Lung microvascular endothelial cell (primary cell): ENCODE data around the gene ZDHHC24. TPM values are rescaled to one million over a fixed set of nuclear protein-coding genes. Genes with fewer than 3 reads are reported as not detected.

ENCODE experiments used
- DNase-seq, 2 donors: peaks; one replicate each; pipeline versions ENCODE4 v3.0.0 to v3.0.0-alpha.2; 2010; ENCODE audit warnings: low read depth in 2 of 2
- total RNA-seq: library from RNA; depleted of rRNA; stranded (reverse); fragments of >200 nt; gene quantifications from 2 replicates; pipeline ENCODE4 v1.2.1, GENCODE V29; 2014

Gene ZDHHC24
- total RNA-seq, 1 donor from 2014 or later, result 20.8 TPM

GRCh38 chr11:66473608-66474515 lies 72.0 kb downstream of the ZDHHC24 start:
- no peak for DNase-seq

- DNase-seq, result no peak
These were observed 72.7 kb downstream of the ZDHHC24 start for GRCh38 chr11:66473167-66473566.

GRCh38 chr11:66472054-66472453 lies 73.8 kb downstream of the ZDHHC24 start:
- DNase-seq, result no peak

GRCh38 chr11:66471142-66471541 lies 74.7 kb downstream of the ZDHHC24 start:
- no peak for DNase-seq

Other genes with a start within 250 kb of the ZDHHC24 start
- gene CD248, start 229.0 kb downstream of the ZDHHC24 start, total RNA-seq, result under 0.01 TPM in 2 replicates
- 2.8 and 3.5 TPM in 2 replicates for gene RIN1, start 209.6 kb downstream of the ZDHHC24 start, total RNA-seq
- gene BRMS1, start 200.9 kb downstream of the ZDHHC24 start, total RNA-seq, result 49.7 and 54.6 TPM in 2 replicates
- 16.1 and 19.8 TPM in 2 replicates for gene B4GAT1, start 198.4 kb downstream of the ZDHHC24 start, total RNA-seq
- 0.22 and 0.79 TPM in 2 replicates for gene SLC29A2, start 174.3 kb downstream of the ZDHHC24 start, total RNA-seq
- not detected in 2 replicates for gene NPAS4, start 125.0 kb downstream of the ZDHHC24 start, total RNA-seq
- 30.9 and 31.9 TPM in 2 replicates for gene MRPL11, start 107.2 kb downstream of the ZDHHC24 start, total RNA-seq
- gene PELI3, start 79.1 kb downstream of the ZDHHC24 start, total RNA-seq, result 3.3 and 4.4 TPM in 2 replicates
- 46.4 and 48.4 TPM in 2 replicates for gene DPP3, start 65.6 kb downstream of the ZDHHC24 start, total RNA-seq
- gene BBS1, start 35.4 kb downstream of the ZDHHC24 start, total RNA-seq, result 12.1 and 12.9 TPM in 2 replicates
- under 0.01 TPM in 1 of 2 replicates, not detected in the other for gene ACTN3, start 855 bp upstream of the ZDHHC24 start, total RNA-seq
- 18.5 and 49.6 TPM in 2 replicates for gene CTSF, start 22.6 kb upstream of the ZDHHC24 start, total RNA-seq
- under 0.01 and 0.20 TPM in 2 replicates for gene CCDC87, start 47.0 kb upstream of the ZDHHC24 start, total RNA-seq
- 21.2 and 25.5 TPM in 2 replicates for gene CCS, start 47.1 kb upstream of the ZDHHC24 start, total RNA-seq
- 12.9 and 15.1 TPM in 2 replicates for gene RBM14, start 70.6 kb upstream of the ZDHHC24 start, total RNA-seq
- 105 and 106 TPM in 2 replicates for gene RBM4, start 92.7 kb upstream of the ZDHHC24 start, total RNA-seq
- 16.6 and 22.2 TPM in 2 replicates for gene RBM4B, start 131.8 kb upstream of the ZDHHC24 start, total RNA-seq
- 17.9 and 20.0 TPM in 2 replicates for gene SPTBN2, start 183.2 kb upstream of the ZDHHC24 start, total RNA-seq